GM12878 (cell line): ENCODE results near the gene PTGES2. TPM values are rescaled to one million over a fixed set of nuclear protein-coding genes. Genes with fewer than 3 reads are reported as not detected.

Experiments used
- ATAC-seq: fragments of 200-7000 bp; cut with Tn5 transposase; 3 replicates; pipeline ENCODE4 v1.9.1; 2020; ENCODE audit warnings: mild to moderate bottlenecking, moderate library complexity
- BruUV-seq: library from RNA; stranded (reverse); fragments of 400-500 nt; replicated peaks from 2 replicates; lab custom pipeline; 2021; lab: Mats Ljungman, UMichigan
- CTCF ChIA-PET: fragments of 300-600 bp; sonication (Branson Sonifier 250); formaldehyde crosslinking; extraction: SDS; loops from one replicate; lab custom pipeline; 2021; ENCODE audit warnings: inconsistent platforms; lab: Yijun Ruan, JAX
- POLR2A ChIA-PET: fragments of 350-600 bp; formaldehyde crosslinking; extraction: SDS; loops from one replicate; lab custom pipeline; 2021; ENCODE audit warnings: inconsistent platforms; lab: Charles Lee
- RAD21 ChIA-PET: fragments of 300-600 bp; sonication (Branson Sonifier 250); formaldehyde crosslinking; loops from one replicate; lab custom pipeline; 2023; ENCODE audit warnings: antibody characterized with exemption; ENCODE audit not compliant: unreplicated experiment; lab: Charles Lee
- SMC1A ChIA-PET: fragments of 300-600 bp; sonication (Branson Sonifier 250); formaldehyde crosslinking; loops from one replicate; lab custom pipeline; 2023; ENCODE audit not compliant: unreplicated experiment, uncharacterized antibody; lab: Charles Lee
- DNase-seq: peaks from one replicate; pipeline ENCODE4 v3.0.0-alpha.2; 2011; ENCODE audit warnings: low read depth, low spot score
- FAIRE-seq: peaks from 3 replicates; lab custom pipeline; 2011; peaks lifted over from hg19 to GRCh38; lab: Jason Lieb, UNC
- H2AFZ ChIP-seq: 2 replicates; pipeline ENCODE4 v1.6.0; 2011; ENCODE audit warnings: low read depth, low read length, control low read depth; ENCODE audit not compliant: control insufficient read depth
- H3K27ac ChIP-seq: 2 replicates; pipeline ENCODE4 v1.5.1; 2011; ENCODE audit warnings: control low read depth; ENCODE audit not compliant: control insufficient read depth, insufficient read depth
- H3K27me3 ChIP-seq, 2 experiments: replicated peaks in 1 of 2; 2 replicates each; pipeline versions ENCODE4 v1.6.0 to v1.6.1; 2011; ENCODE audit warnings: low read length in 1 of 2; ENCODE audit not compliant: control insufficient read depth in 2 of 2, insufficient read depth in 2 of 2
- H3K36me3 ChIP-seq, 2 experiments: 2 replicates each; pipeline ENCODE4 v1.5.1; 2011; ENCODE audit warnings: low read length in 1 of 2; ENCODE audit not compliant: control insufficient read depth in 2 of 2, insufficient read depth in 2 of 2
- H3K4me1 ChIP-seq: 2 replicates; pipeline ENCODE4 v1.6.1; 2011; ENCODE audit warnings: mild to moderate bottlenecking, low read length, moderate library complexity, mixed read lengths; ENCODE audit not compliant: control insufficient read depth, insufficient read depth
- H3K4me2 ChIP-seq: 2 replicates; pipeline ENCODE4 v1.6.0; 2011; ENCODE audit warnings: control low read depth; ENCODE audit not compliant: control insufficient read depth, insufficient read depth
- H3K4me3 ChIP-seq: fragments of 200-600 bp; sonication (generic); 2 replicates; pipeline ENCODE4 v1.5.1; 2016
- H3K79me2 ChIP-seq: 2 replicates; pipeline ENCODE4 v1.6.0; 2011; ENCODE audit warnings: low read length; ENCODE audit not compliant: control insufficient read depth, insufficient read depth
- H3K9ac ChIP-seq: 2 replicates; pipeline ENCODE4 v1.8.0; 2011; ENCODE audit warnings: low read length, control low read depth, mixed read lengths; ENCODE audit not compliant: control insufficient read depth, insufficient read depth
- H3K9me3 ChIP-seq: replicated peaks from 3 replicates; pipeline ENCODE4 v1.5.1; 2011; ENCODE audit warnings: mild to moderate bottlenecking, low read length; ENCODE audit not compliant: control insufficient read depth, insufficient read depth
- H4K20me1 ChIP-seq: 2 replicates; pipeline ENCODE4 v1.6.0; 2011; ENCODE audit not compliant: control insufficient read depth, insufficient read depth
- DPF2 ChIP-seq: fragments of 450-650 bp; IDR thresholded peaks from 2 replicates; pipeline ENCODE4 v1.6.1; 2017; ENCODE audit warnings: mild to moderate bottlenecking
- IRF4 ChIP-seq: IDR thresholded peaks from 2 replicates; pipeline ENCODE4 v1.6.1; 2011; ENCODE audit warnings: low read depth, low read length
- POLR2AphosphoS5 ChIP-seq: IDR thresholded peaks from 2 replicates; pipeline ENCODE4 v1.6.1; 2011; ENCODE audit warnings: mild to moderate bottlenecking, low read length, inconsistent platforms
- SMAD5 ChIP-seq: IDR thresholded peaks from 2 replicates; pipeline ENCODE4 v1.6.1; 2016; ENCODE audit warnings: antibody characterized with exemption, low read depth
- SRF ChIP-seq, 2 experiments: IDR thresholded peaks; 2 replicates each; pipeline ENCODE4 v1.6.1; 2011; ENCODE audit warnings: low read depth in 2 of 2, low read length in 2 of 2, mild to moderate bottlenecking in 1 of 2, moderate library complexity in 1 of 2
- YY1 ChIP-seq: IDR thresholded peaks from 2 replicates; pipeline ENCODE4 v1.6.1; 2011; ENCODE audit warnings: low read depth, mild to moderate bottlenecking, low read length
- ZNF622 ChIP-seq: fragments of 450-650 bp; IDR thresholded peaks from 2 replicates; pipeline ENCODE4 v1.6.1; 2017; ENCODE audit warnings: mild to moderate bottlenecking, inconsistent platforms
- WGBS: methylation state at CpG from one replicate; pipeline ENCODE4 v1.1.6; 2016; ENCODE audit warnings: low lambda C conversion rate; ENCODE audit not compliant: insufficient replicate concordance, insufficient coverage; ENCODE audit errors: missing lambda C conversion rate; 5-methylcytosine and 5-hydroxymethylcytosine counted together
- in situ Hi-C: fragments of 300-500 bp; cut with MboI; formaldehyde crosslinking; loops from 9 replicates; pipeline ENCODE4 v1.14.3; 2018; ENCODE audit warnings: mixed read lengths
- intact Hi-C: fragments of 100-400 bp; cut with micrococcal nuclease; formaldehyde crosslinking; loops from one replicate; pipeline ENCODE4 v1.14.2; 2022; ENCODE audit not compliant: unreplicated experiment
- polyA plus RNA-seq, 11 experiments: library from polyadenylated mRNA; depleted of rRNA in 4 of 11; unstranded in 6 of 11; stranded (reverse) in 5 of 11; fragments of >200 nt; fragmentation: Nextera tagmentation in 4 of 11; fragmentation: Illumina TruSeq in 1 of 11; extraction: Ambion mirVana in 4 of 11; extraction: Trizol in 1 of 11; gene quantifications; 1 replicate in 1 of 11; 2 replicates in 10 of 11; pipeline versions ENCODE4 v1.2.1 to v1.2.3, GENCODE V29; 2011 to 2016; ENCODE audit warnings: inconsistent platforms in 2 of 11, missing spikeins in 2 of 11, low read depth in 1 of 11
- total RNA-seq, 4 experiments: library from RNA; depleted of rRNA in 3 of 4; stranded (reverse); fragments of >200 nt in 3 of 4; fragmentation: Illumina TruSeq in 1 of 4; extraction: Trizol in 1 of 4; gene quantifications; 2 replicates each; pipeline versions ENCODE4 v1.2.1 to v1.2.3, GENCODE V29; 2013 to 2021
- TF ChIP-seq, protein P1 (sequence below): fragments of 450-650 bp; IDR thresholded peaks from 2 replicates; pipeline ENCODE4 v1.6.1; 2016; ENCODE audit warnings: mild to moderate bottlenecking, moderate library complexity, borderline replicate concordance

PTGES2 gene
- total and polyA plus RNA-seq, 10 of the 15 experiments (the other 5 are each of a cell fraction or from before 2014, with no cell fraction given): 2.1 to 141 (median 99.1) TPM

GRCh38 chr9:128142061-128142460 is 14.5 kb upstream of the PTGES2 start:
- Histone ChIP-seq H3K4me1 (no peaks in the 10 kb centered on the region), H3K79me2 (no peaks in the 10 kb centered on the region), H3K36me3 (no peaks in the 10 kb centered on the region), H3K9ac (no peak overlapping the region), H3K4me3 (no peak overlapping the region), H3K9me3 (no peaks in the 10 kb centered on the region), H3K27ac (no peak overlapping the region), H3K4me2 (no peak overlapping the region), H4K20me1 (no peaks in the 10 kb centered on the region), H3K27me3 (no peaks in the 10 kb centered on the region; a peak in 1 of 4 replicates), H2AFZ (no peak overlapping the region)
- intact Hi-C loops: no loop called here
- RAD21 ChIA-PET: no interaction called here
- FAIRE-seq (no peak), ATAC-seq (peak; percentile 31; the same call in 1 of the 3 replicates), DNase-seq (no peak)
- POLR2A ChIA-PET: interaction anchor here (1.2 kb wide), 1 partner anchor 17 kb away, joined by 9 read pairs; no protein-coding TSS in a partner anchor
- CTCF ChIA-PET: interaction anchor here (1.3 to 1.4 kb wide), 2 partner anchors 14 to 24 kb away, joined by 4 to 5 read pairs; no protein-coding TSS in a partner anchor
- SMC1A ChIA-PET: interaction anchor here (0.7 kb wide), 1 partner anchor 129 kb away, joined by 3 read pairs; no protein-coding TSS in a partner anchor
- no TSS peak for BruUV-seq
- 20% methylated on average over 4 of the region's 4 CpGs for WGBS
- TF ChIP-seq IRF4: no peak
- no peak for TF ChIP-seq SRF (IDR thresholded peaks at IDR 0.05; ENCODE audit: low read depth in 2 of 2, low read length in 2 of 2)
- TF ChIP-seq, protein P1, sequence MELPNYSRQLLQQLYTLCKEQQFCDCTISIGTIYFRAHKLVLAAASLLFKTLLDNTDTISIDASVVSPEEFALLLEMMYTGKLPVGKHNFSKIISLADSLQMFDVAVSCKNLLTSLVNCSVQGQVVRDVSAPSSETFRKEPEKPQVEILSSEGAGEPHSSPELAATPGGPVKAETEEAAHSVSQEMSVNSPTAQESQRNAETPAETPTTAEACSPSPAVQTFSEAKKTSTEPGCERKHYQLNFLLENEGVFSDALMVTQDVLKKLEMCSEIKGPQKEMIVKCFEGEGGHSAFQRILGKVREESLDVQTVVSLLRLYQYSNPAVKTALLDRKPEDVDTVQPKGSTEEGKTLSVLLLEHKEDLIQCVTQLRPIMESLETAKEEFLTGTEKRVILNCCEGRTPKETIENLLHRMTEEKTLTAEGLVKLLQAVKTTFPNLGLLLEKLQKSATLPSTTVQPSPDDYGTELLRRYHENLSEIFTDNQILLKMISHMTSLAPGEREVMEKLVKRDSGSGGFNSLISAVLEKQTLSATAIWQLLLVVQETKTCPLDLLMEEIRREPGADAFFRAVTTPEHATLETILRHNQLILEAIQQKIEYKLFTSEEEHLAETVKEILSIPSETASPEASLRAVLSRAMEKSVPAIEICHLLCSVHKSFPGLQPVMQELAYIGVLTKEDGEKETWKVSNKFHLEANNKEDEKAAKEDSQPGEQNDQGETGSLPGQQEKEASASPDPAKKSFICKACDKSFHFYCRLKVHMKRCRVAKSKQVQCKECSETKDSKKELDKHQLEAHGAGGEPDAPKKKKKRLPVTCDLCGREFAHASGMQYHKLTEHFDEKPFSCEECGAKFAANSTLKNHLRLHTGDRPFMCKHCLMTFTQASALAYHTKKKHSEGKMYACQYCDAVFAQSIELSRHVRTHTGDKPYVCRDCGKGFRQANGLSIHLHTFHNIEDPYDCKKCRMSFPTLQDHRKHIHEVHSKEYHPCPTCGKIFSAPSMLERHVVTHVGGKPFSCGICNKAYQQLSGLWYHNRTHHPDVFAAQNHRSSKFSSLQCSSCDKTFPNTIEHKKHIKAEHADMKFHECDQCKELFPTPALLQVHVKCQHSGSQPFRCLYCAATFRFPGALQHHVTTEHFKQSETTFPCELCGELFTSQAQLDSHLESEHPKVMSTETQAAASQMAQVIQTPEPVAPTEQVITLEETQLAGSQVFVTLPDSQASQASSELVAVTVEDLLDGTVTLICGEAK: no peak
- no peak for TF ChIP-seq POLR2AphosphoS5
- no peak for TF ChIP-seq SMAD5
- TF ChIP-seq DPF2: no peak
- TF ChIP-seq YY1: no peak
- TF ChIP-seq ZNF622: no peak
- TF ChIP-seq, all 136 proteins: peak for 0
- in situ Hi-C loops: no loop called here
